AG04449 (cell line): Measurements from ENCODE around the gene AOPEP.

Source experiments
- CTCF ChIA-PET: fragments of 350-600 bp; formaldehyde crosslinking; extraction: SDS; loops from one replicate; lab custom pipeline; 2021; ENCODE audit warnings: antibody characterized with exemption; lab: Yijun Ruan, JAX
- POLR2A ChIA-PET: fragments of 400-600, 350-600 bp; formaldehyde crosslinking; extraction: SDS; loops from one replicate; lab custom pipeline; 2020; ENCODE audit warnings: antibody characterized with exemption, inconsistent platforms; lab: Yijun Ruan, JAX
- DNase-seq: peaks from one replicate; pipeline ENCODE4 v3.0.0-alpha.2; 2010; ENCODE audit warnings: low read depth, low spot score
- H3K4me3 ChIP-seq: 2 replicates; pipeline ENCODE4 v1.5.1; 2011; ENCODE audit warnings: low read depth, mild to moderate bottlenecking, control low read depth, low read length
- TF ChIP-seq, protein P1 (sequence below): IDR thresholded peaks from one replicate; pipeline ENCODE4 v1.5.1; 2011; ENCODE audit warnings: mild to moderate bottlenecking, moderate library complexity, low read length, control low read depth, inconsistent platforms; ENCODE audit not compliant: insufficient read depth; ENCODE audit errors: missing control alignments

The AOPEP gene

DNA sequence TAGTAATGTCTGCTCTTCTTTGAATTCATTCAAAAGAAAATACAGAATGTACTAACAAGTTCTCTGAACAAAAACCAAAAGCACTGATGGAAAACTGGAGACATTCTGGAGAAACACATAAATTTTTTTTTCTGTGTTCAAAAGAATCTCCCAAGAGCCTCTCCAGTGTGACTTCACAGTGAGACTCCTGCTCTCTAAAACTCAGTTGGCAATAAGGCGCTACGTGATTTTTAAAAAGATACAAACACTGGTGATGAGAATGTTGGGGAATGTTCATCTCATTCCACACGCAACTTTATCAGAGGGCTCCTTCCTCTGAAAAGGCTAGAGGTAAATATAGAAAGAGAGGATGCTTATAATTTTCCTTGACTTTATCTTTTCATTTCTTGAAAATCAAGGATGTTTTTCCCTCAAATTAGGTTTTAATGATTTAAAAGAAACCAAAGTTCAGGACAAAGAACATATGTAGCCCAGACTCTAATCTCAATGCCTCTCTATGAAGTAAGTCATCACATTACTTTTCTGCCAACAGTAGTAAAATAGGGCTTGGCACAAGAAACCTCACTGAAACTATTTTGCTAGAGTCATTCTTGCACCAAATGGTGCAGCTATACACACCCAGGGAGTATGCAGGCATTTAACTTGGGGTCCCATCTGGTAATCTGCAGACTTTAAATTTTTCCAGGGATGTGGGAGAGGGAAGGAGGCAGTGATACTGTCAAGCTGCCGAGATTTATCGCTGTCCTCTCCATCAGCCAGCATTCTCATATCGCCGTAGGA is 12.9 kb upstream of the AOPEP start:
- no peak overlapping the region for H3K4me3 ChIP-seq
- ChIA-PET POLR2A (no interaction called here), CTCF (no interaction called here)
- TF ChIP-seq, protein P1, sequence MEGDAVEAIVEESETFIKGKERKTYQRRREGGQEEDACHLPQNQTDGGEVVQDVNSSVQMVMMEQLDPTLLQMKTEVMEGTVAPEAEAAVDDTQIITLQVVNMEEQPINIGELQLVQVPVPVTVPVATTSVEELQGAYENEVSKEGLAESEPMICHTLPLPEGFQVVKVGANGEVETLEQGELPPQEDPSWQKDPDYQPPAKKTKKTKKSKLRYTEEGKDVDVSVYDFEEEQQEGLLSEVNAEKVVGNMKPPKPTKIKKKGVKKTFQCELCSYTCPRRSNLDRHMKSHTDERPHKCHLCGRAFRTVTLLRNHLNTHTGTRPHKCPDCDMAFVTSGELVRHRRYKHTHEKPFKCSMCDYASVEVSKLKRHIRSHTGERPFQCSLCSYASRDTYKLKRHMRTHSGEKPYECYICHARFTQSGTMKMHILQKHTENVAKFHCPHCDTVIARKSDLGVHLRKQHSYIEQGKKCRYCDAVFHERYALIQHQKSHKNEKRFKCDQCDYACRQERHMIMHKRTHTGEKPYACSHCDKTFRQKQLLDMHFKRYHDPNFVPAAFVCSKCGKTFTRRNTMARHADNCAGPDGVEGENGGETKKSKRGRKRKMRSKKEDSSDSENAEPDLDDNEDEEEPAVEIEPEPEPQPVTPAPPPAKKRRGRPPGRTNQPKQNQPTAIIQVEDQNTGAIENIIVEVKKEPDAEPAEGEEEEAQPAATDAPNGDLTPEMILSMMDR: no peak
- DNase-seq: no peak

DNA sequence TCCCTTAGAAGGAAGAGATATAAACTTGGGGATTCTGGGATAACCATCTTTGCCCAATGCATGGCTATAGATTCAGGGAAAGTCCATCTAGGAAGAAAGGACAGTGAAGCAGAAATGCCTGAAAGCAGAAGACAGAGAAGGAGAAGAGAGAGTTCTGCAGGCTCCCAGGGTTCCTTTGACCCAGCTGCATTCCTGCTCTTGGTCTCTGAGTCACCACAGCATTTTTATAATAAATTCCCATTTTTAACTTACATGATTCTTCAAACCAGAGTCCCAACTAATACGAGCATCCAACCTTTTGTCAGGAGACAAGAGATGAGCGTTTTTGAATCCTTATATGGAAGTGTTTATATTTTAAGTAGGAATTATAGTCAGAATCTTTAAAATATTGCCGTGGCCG is 12.0 kb upstream of the AOPEP start:
- CTCF ChIA-PET: no interaction called here
- no peak overlapping the region for H3K4me3 ChIP-seq
- DNase-seq: no peak
- POLR2A ChIA-PET: no interaction called here
- TF ChIP-seq, protein P1: no peak

DNA sequence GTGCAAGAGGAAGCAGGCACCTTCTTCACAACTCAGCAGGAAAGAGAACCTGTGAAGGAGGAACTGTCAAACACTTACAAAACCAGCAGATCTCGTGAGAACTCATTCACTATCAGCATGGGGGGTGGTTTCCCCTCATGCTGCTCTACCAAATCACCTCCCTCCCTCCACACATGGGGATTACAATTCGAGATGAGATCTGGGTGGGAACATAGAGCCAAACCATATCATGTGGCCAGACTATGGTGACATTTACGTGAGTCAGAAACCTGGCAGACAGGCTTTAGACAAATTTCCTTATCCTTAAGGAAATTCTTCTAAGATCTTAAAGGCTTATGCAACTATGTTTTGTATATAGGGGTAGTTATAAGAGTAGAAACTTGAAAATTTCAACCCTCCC is 8.7 kb upstream of the AOPEP start:
- DNase-seq: no peak
- ChIA-PET CTCF (interaction anchor here (0.8 to 1.5 kb wide), 2 partner anchors 37 to 414 kb away, joined by 3 to 4 read pairs; no protein-coding TSS in a partner anchor), POLR2A (no interaction called here)
- H3K4me3 ChIP-seq: no peak overlapping the region
- TF ChIP-seq, protein P1: no peak

DNA sequence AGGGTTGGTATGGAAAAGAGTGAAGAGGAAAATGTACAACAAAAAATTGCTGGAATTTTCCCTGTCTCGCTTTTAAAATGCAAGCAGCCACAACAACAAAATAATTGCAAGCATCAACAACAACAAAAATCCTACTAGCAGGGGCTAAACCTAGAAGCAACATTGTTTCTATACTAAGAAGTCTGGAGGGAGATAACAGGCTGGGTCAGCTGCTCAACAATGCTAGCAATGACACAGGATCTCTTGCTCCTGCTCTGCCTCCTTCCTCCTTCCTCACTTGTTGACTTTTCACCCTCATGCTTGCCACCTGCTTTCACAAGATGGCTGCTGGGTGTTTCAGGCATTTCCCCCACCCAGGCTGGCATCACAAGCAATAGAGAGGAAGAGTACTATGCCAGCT is 7.6 kb upstream of the AOPEP start:
- ChIA-PET POLR2A (no interaction called here), CTCF (interaction anchor here (1.5 kb wide), 1 partner anchor 413 kb away, joined by 4 read pairs; no protein-coding TSS in a partner anchor)

DNA sequence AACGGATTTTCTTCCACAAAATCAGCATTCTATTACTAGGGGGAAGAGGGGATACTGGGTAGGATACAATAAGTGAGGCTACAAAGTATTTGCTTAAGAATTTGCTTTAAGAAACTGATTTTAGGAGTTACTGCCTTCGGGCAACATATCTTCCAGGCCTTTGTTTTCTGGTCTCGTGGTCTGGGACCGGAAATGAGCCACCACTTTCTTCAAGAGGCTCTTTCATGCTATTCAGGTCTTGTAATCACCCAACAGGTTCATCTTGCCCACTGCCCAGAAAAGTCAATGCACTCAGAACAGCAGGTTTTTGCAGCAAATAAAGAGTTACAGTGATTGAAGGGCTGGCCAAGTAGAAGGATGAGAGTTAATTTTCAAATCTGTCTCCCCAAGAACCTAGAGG is 6.6 kb upstream of the AOPEP start:
- TF ChIP-seq, protein P1: no peak
- ChIA-PET POLR2A (no interaction called here), CTCF (no interaction called here)
- H3K4me3 ChIP-seq: no peak overlapping the region
- no peak for DNase-seq

More for the DNA sequence above, 7.6 kb upstream of the AOPEP start:
- H3K4me3 ChIP-seq: no peak overlapping the region
- TF ChIP-seq, protein P1: no peak
- DNase-seq: no peak

DNA sequence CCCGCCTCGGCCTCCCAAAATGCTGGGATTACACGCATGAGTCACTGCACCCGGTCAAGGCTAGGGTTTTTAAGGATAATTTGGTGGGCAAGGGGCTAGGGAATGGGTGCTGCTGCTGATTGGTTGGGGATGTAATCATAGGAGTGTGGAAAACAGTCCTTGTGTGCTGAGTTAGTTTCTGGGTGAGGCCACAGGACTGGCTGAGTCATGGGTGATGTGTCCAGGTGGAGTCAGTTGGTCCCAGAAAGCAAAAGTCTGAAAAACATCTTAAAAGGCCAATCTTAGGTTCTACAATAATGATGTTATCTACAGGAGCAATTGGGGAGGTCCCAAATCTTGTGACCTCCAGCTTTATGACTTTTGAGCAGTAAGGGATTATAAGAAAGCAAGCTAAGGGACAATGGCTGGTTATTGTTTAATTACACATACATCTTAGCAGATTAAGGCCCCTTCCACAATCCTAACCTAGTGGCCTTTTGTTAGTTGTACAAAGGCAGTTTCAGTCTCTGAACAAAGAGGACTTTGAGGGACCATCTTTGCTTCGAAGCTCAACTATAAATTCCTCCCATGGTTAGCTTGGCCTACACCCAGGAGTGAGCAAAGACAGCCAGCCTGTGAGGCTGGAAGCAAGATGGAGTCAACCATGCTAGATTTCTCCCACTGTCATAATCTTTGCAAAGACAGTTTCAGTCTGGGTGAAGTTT is 5.5 kb upstream of the AOPEP start:
- TF ChIP-seq, protein P1: no peak
- ChIA-PET POLR2A (interaction anchor here (0.6 kb wide), 1 partner anchor 183 kb away, joined by 3 read pairs; no protein-coding TSS in a partner anchor), CTCF (interaction anchor here (1.7 kb wide), 1 partner anchor 15 kb away, joined by 3 read pairs; no protein-coding TSS in a partner anchor)
- DNase-seq: no peak
- no peak overlapping the region for H3K4me3 ChIP-seq
